Measurements from ENCODE around the gene HS1BP3.

- TF ChIP-seq, protein P1, sequence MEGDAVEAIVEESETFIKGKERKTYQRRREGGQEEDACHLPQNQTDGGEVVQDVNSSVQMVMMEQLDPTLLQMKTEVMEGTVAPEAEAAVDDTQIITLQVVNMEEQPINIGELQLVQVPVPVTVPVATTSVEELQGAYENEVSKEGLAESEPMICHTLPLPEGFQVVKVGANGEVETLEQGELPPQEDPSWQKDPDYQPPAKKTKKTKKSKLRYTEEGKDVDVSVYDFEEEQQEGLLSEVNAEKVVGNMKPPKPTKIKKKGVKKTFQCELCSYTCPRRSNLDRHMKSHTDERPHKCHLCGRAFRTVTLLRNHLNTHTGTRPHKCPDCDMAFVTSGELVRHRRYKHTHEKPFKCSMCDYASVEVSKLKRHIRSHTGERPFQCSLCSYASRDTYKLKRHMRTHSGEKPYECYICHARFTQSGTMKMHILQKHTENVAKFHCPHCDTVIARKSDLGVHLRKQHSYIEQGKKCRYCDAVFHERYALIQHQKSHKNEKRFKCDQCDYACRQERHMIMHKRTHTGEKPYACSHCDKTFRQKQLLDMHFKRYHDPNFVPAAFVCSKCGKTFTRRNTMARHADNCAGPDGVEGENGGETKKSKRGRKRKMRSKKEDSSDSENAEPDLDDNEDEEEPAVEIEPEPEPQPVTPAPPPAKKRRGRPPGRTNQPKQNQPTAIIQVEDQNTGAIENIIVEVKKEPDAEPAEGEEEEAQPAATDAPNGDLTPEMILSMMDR (IDR thresholded peaks at IDR 0.05; ENCODE audit: insufficient read depth, low read depth, low read length), result no peak
- no peak for TF ChIP-seq EZH2 (IDR thresholded peaks at IDR 0.05; ENCODE audit: insufficient read depth, low read length)
Measured at GRCh38 chr2:20585359-20585709, 65.6 kb downstream of the HS1BP3 start.

All from astrocyte (in vitro differentiated cells and primary cell).